Neuronal stem cell (in vitro differentiated cells): ENCODE results near the gene UPK1B.

Source experiments
- DNase-seq: peaks from one replicate; pipeline ENCODE4 v3.0.0-alpha.2; 2013; ENCODE audit warnings: low spot score
- H2AFZ ChIP-seq: one replicate; pipeline ENCODE4 v1.6.1; 2013; ENCODE audit warnings: mild to moderate bottlenecking, low read length, inconsistent platforms
- H2AK5ac ChIP-seq: 2 replicates; pipeline ENCODE4 v1.6.1; 2013; ENCODE audit warnings: low read depth, mild to moderate bottlenecking, inconsistent platforms, low read length, moderate library complexity, mixed read lengths
- H2BK120ac ChIP-seq: 2 replicates; pipeline ENCODE4 v1.6.1; 2013; ENCODE audit warnings: low read depth, mild to moderate bottlenecking, inconsistent platforms, low read length, moderate library complexity, mixed read lengths
- H2BK12ac ChIP-seq: one replicate; pipeline ENCODE4 v1.6.1; 2013; ENCODE audit warnings: low read length, inconsistent platforms
- H2BK15ac ChIP-seq: 2 replicates; pipeline ENCODE4 v1.6.1; 2013; ENCODE audit warnings: mild to moderate bottlenecking, low read length, inconsistent platforms, mixed read lengths
- H2BK5ac ChIP-seq: one replicate; pipeline ENCODE4 v1.6.1; 2013; ENCODE audit warnings: inconsistent platforms, mild to moderate bottlenecking, low read length, moderate library complexity
- H3K14ac ChIP-seq: one replicate; pipeline ENCODE4 v1.6.1; 2013; ENCODE audit warnings: low read length, inconsistent platforms
- H3K18ac ChIP-seq: 2 replicates; pipeline ENCODE4 v1.6.1; 2013; ENCODE audit warnings: low read length, inconsistent platforms
- H3K23ac ChIP-seq: 2 replicates; pipeline ENCODE4 v1.6.1; 2013; ENCODE audit warnings: low read depth, mild to moderate bottlenecking, mixed read lengths, low read length, inconsistent platforms; ENCODE audit not compliant: poor library complexity
- H3K27ac ChIP-seq: replicated peaks from 3 replicates; pipeline ENCODE4 v1.5.1; 2013; ENCODE audit warnings: low read length, inconsistent platforms
- H3K27me3 ChIP-seq, 3 experiments: 2 replicates each; pipeline ENCODE4 v1.6.1; 2013; ENCODE audit warnings: low read length in 3 of 3, mild to moderate bottlenecking in 2 of 3, inconsistent platforms in 1 of 3, low read depth in 1 of 3, mixed read lengths in 1 of 3, moderate library complexity in 1 of 3; ENCODE audit not compliant: control insufficient read depth in 3 of 3, insufficient read depth in 3 of 3
- H3K36me3 ChIP-seq, 2 donors: replicated peaks in 1 of 2; 2 replicates each; pipeline ENCODE4 v1.6.1; 2013; ENCODE audit warnings: low read length in 2 of 2; ENCODE audit not compliant: control insufficient read depth in 2 of 2, insufficient read depth in 2 of 2
- H3K4ac ChIP-seq: 2 replicates; pipeline ENCODE4 v1.6.1; 2013; ENCODE audit warnings: inconsistent platforms, mild to moderate bottlenecking, low read length, moderate library complexity
- H3K4me1 ChIP-seq, 2 donors: 1 replicate in 1 of 2; 2 replicates in 1 of 2; pipeline ENCODE4 v1.6.1; 2013; ENCODE audit warnings: low read length in 2 of 2, low read depth in 1 of 2; ENCODE audit not compliant: control insufficient read depth in 2 of 2, insufficient read depth in 1 of 2
- H3K4me2 ChIP-seq: one replicate; pipeline ENCODE4 v1.6.1; 2013; ENCODE audit warnings: mild to moderate bottlenecking, low read length, inconsistent platforms; ENCODE audit not compliant: insufficient read depth, poor library complexity, severe bottlenecking
- H3K4me3 ChIP-seq, 2 donors: 2 replicates each; pipeline ENCODE4 v1.5.1; 2013; ENCODE audit warnings: low read length in 2 of 2, mild to moderate bottlenecking in 2 of 2, inconsistent platforms in 1 of 2, moderate library complexity in 1 of 2
- H3K79me1 ChIP-seq: one replicate; pipeline ENCODE4 v1.6.1; 2013; ENCODE audit warnings: low read depth, mild to moderate bottlenecking, inconsistent platforms, low read length, moderate library complexity
- H3K9ac ChIP-seq: one replicate; pipeline ENCODE4 v1.6.1; 2013; ENCODE audit warnings: mild to moderate bottlenecking, low read depth, low read length, inconsistent platforms; ENCODE audit not compliant: poor library complexity
- H3K9me3 ChIP-seq, 2 donors: replicated peaks in 1 of 2; 2 replicates each; pipeline versions ENCODE3 to v1.6.1; 2013; ENCODE audit warnings: low read length in 2 of 2, mild to moderate bottlenecking in 2 of 2, inconsistent platforms in 1 of 2, low read depth in 1 of 2, mixed read lengths in 1 of 2, moderate library complexity in 1 of 2; ENCODE audit not compliant: control insufficient read depth in 2 of 2, insufficient read depth in 1 of 2
- H4K8ac ChIP-seq: one replicate; pipeline ENCODE4 v1.6.1; 2013; ENCODE audit warnings: low read depth, mild to moderate bottlenecking, inconsistent platforms, low read length, moderate library complexity
- H4K91ac ChIP-seq: one replicate; pipeline ENCODE4 v1.6.1; 2013; ENCODE audit warnings: low read length, low read depth, mild to moderate bottlenecking, inconsistent platforms; ENCODE audit not compliant: poor library complexity
- WGBS, 2 donors: extraction: QIAGEN DNeasy Blood & Tissue Kit; methylation state at CpG; one replicate each; pipeline ENCODE4 v1.1.7; 2013; ENCODE audit warnings: missing lambda C conversion rate in 2 of 2, mixed read lengths in 1 of 2; ENCODE audit not compliant: insufficient read length in 2 of 2, insufficient replicate concordance in 1 of 2; ENCODE audit errors: extremely low coverage in 2 of 2; 5-methylcytosine and 5-hydroxymethylcytosine counted together

UPK1B gene

GRCh38 chr3:119227070-119227850 is 53.9 kb downstream of the UPK1B start:
- Histone ChIP-seq H2BK5ac (no peak overlapping the region), H3K23ac (no peak overlapping the region), H2AK5ac (no peak overlapping the region), H3K27ac (no peak overlapping the region), H2BK15ac (no peak overlapping the region), H3K18ac (no peak overlapping the region), H3K9me3 (no peaks in the 10 kb centered on the region), H3K79me1 (no peaks in the 10 kb centered on the region), H4K8ac (no peak overlapping the region), H4K91ac (no peak overlapping the region), H2AFZ (no peak overlapping the region), H3K9ac (no peak overlapping the region), H3K4me1 (no peaks in the 10 kb centered on the region), H3K27me3 (no peaks in the 10 kb centered on the region), H3K4me2 (no peak overlapping the region), H3K4me3 (no peak overlapping the region), H2BK12ac (no peak overlapping the region), H3K4ac (no peak overlapping the region), H2BK120ac (no peak overlapping the region), H3K14ac (no peak overlapping the region), H3K36me3 (peaks cover 38 to 85% of the 10 kb centered on the region in 2 donors)
- WGBS, 2 donors: no CpG with 5 or more reads among the region's 6 CpGs
- DNase-seq: no peak

GRCh38 chr3:119228373-119229145 is 55.2 kb downstream of the UPK1B start:
- H3K79me1 ChIP-seq: no peaks in the 10 kb centered on the region
- H3K14ac ChIP-seq: no peak overlapping the region
- no peak overlapping the region for H3K23ac ChIP-seq
- H3K9ac ChIP-seq: no peak overlapping the region
- no peak overlapping the region for H3K4me2 ChIP-seq
- H3K4ac ChIP-seq: no peak overlapping the region
- no peak overlapping the region for H2BK15ac ChIP-seq
- H2BK5ac ChIP-seq: no peak overlapping the region
- no peak overlapping the region for H2AK5ac ChIP-seq
- no peak overlapping the region for H2BK120ac ChIP-seq
- no peak overlapping the region for H3K18ac ChIP-seq
- H3K36me3 ChIP-seq: peaks cover 30 to 83% of the 10 kb centered on the region in 2 donors
- H3K4me1 ChIP-seq: no peaks in the 10 kb centered on the region
- no peaks in the 10 kb centered on the region for H3K27me3 ChIP-seq
- H4K91ac ChIP-seq: no peak overlapping the region
- no peak overlapping the region for H4K8ac ChIP-seq
- no peak overlapping the region for H3K4me3 ChIP-seq
- WGBS, 2 donors: no CpG with 5 or more reads among the region's 2 CpGs
- no peak overlapping the region for H3K27ac ChIP-seq
- H3K9me3 ChIP-seq: no peaks in the 10 kb centered on the region
- no peak for DNase-seq
- H2BK12ac ChIP-seq: no peak overlapping the region
- H2AFZ ChIP-seq: no peak overlapping the region

- Histone ChIP-seq H3K4me2 (no peak overlapping the region), H3K4ac (no peak overlapping the region), H3K9ac (no peak overlapping the region), H3K18ac (no peak overlapping the region), H3K27me3 (no peaks in the 10 kb centered on the region), H2BK15ac (no peak overlapping the region), H3K4me1 (no peaks in the 10 kb centered on the region), H2AFZ (no peak overlapping the region), H3K23ac (no peak overlapping the region), H2AK5ac (no peak overlapping the region), H3K79me1 (no peaks in the 10 kb centered on the region), H2BK12ac (no peak overlapping the region), H3K4me3 (no peak overlapping the region), H3K14ac (no peak overlapping the region), H2BK120ac (no peak overlapping the region), H4K8ac (no peak overlapping the region), H3K36me3 (peaks cover 30 to 80% of the 10 kb centered on the region in 2 donors), H3K27ac (no peak overlapping the region), H2BK5ac (no peak overlapping the region), H3K9me3 (no peaks in the 10 kb centered on the region), H4K91ac (no peak overlapping the region)
- WGBS, 2 donors: no CpG with 5 or more reads among the region's 7 CpGs
- DNase-seq: no peak
Observed at GRCh38 chr3:119229190-119229589, 55.8 kb downstream of the UPK1B start.

- Histone ChIP-seq H3K18ac (no peak overlapping the region), H3K4ac (no peak overlapping the region), H3K23ac (no peak overlapping the region), H3K36me3 (peaks cover 30 to 81% of the 10 kb centered on the region in 2 donors), H3K14ac (no peak overlapping the region), H2AFZ (no peak overlapping the region), H3K9ac (no peak overlapping the region), H3K79me1 (no peaks in the 10 kb centered on the region), H3K27me3 (no peaks in the 10 kb centered on the region), H2BK120ac (no peak overlapping the region), H3K4me3 (no peak overlapping the region), H4K91ac (no peak overlapping the region), H3K4me2 (no peak overlapping the region), H2AK5ac (no peak overlapping the region), H3K27ac (no peak overlapping the region), H2BK5ac (no peak overlapping the region), H3K9me3 (no peaks in the 10 kb centered on the region), H2BK15ac (no peak overlapping the region), H2BK12ac (no peak overlapping the region), H4K8ac (no peak overlapping the region), H3K4me1 (no peaks in the 10 kb centered on the region)
- DNase-seq: no peak
- no CpG with 5 or more reads among the region's 7 CpGs for WGBS, 2 donors
Observed at GRCh38 chr3:119230071-119230470, 56.7 kb downstream of the UPK1B start.
